Cardiac muscle cell (in vitro differentiated cells and primary cell): ENCODE measurements around the gene GRB10. TPM values are rescaled to one million over a fixed set of nuclear protein-coding genes. Genes with fewer than 3 reads are reported as not detected.

Experiments
- DNase-seq, 2 donors: peaks; one replicate each; pipeline versions ENCODE4 v3.0.0 to v3.0.0-alpha.2; 2010 to 2017; ENCODE audit warnings: low read depth in 1 of 2, low spot score in 1 of 2
- H3K27ac ChIP-seq: fragments of 200-600 bp; sonication (generic); 2 replicates; pipeline ENCODE4 v1.5.1; 2016
- H3K27me3 ChIP-seq: fragments of 200-600 bp; sonication (generic); 2 replicates; pipeline ENCODE4 v1.6.0; 2016; ENCODE audit warnings: control low read depth
- H3K36me3 ChIP-seq: fragments of 200-600 bp; sonication (generic); 2 replicates; pipeline ENCODE4 v1.5.1; 2016; ENCODE audit warnings: control low read depth
- H3K4me1 ChIP-seq: fragments of 200-600 bp; sonication (generic); 2 replicates; pipeline ENCODE4 v1.8.1; 2017; ENCODE audit warnings: low read depth, mild to moderate bottlenecking, mixed run types
- H3K4me3 ChIP-seq: fragments of 200-600 bp; sonication (generic); 2 replicates; pipeline ENCODE4 v1.5.1; 2016; ENCODE audit warnings: mild to moderate bottlenecking
- H3K9me3 ChIP-seq: fragments of 200-600 bp; sonication (generic); 2 replicates; pipeline ENCODE4 v1.5.1; 2017; ENCODE audit warnings: low read depth, mild to moderate bottlenecking, control low read depth
- CTCF ChIP-seq: IDR thresholded peaks from 2 replicates; pipeline ENCODE4 v1.5.1; 2012; ENCODE audit warnings: low read depth, mild to moderate bottlenecking, low read length
- polyA plus RNA-seq: library from polyadenylated mRNA; unstranded; fragments of >200 nt; fragmentation: Nextera tagmentation; extraction: Ambion mirVana; gene quantifications from 2 replicates; pipeline ENCODE4 v1.2.1, GENCODE V29; 2016
- total RNA-seq: library from RNA; depleted of rRNA; stranded (reverse); fragments of >200 nt; gene quantifications from 2 replicates; pipeline ENCODE4 v1.2.3, GENCODE V29; 2016

Gene GRB10
- total and polyA plus RNA-seq, 2 experiments from 2014 or later = 9.9 to 25.3 TPM

GRCh38 chr7:50818324-50818723, 35.6 kb upstream of the GRB10 start:
- no peak for DNase-seq
- TF ChIP-seq CTCF = no peak
- H3K27ac ChIP-seq = no peak overlapping the region
- H3K9me3 ChIP-seq = no peaks in the 10 kb centered on the region
- H3K4me1 ChIP-seq = peaks cover 7% of the 10 kb centered on the region
- no peaks in the 10 kb centered on the region for H3K36me3 ChIP-seq
- no peak overlapping the region for H3K4me3 ChIP-seq
- H3K27me3 ChIP-seq = no peaks in the 10 kb centered on the region

GRCh38 chr7:50817561-50817960, 34.9 kb upstream of the GRB10 start:
- peaks cover 7% of the 10 kb centered on the region for H3K4me1 ChIP-seq
- no peak for TF ChIP-seq CTCF
- H3K36me3 ChIP-seq = no peaks in the 10 kb centered on the region
- H3K27ac ChIP-seq = no peak overlapping the region
- no peak overlapping the region for H3K4me3 ChIP-seq
- no peak for DNase-seq
- H3K27me3 ChIP-seq = no peaks in the 10 kb centered on the region
- no peaks in the 10 kb centered on the region for H3K9me3 ChIP-seq

- no peak for TF ChIP-seq CTCF
- Histone ChIP-seq H3K36me3 (no peaks in the 10 kb centered on the region), H3K4me1 (no peaks in the 10 kb centered on the region), H3K27ac (no peak overlapping the region), H3K27me3 (peaks cover 5% of the 10 kb centered on the region), H3K9me3 (no peaks in the 10 kb centered on the region), H3K4me3 (no peak overlapping the region)
- DNase-seq = no peak
These were observed 32.4 kb upstream of the GRB10 start for GRCh38 chr7:50815138-50815537.

- H3K27ac ChIP-seq = no peak overlapping the region
- H3K9me3 ChIP-seq = no peaks in the 10 kb centered on the region
- H3K4me1 ChIP-seq = no peaks in the 10 kb centered on the region
- H3K36me3 ChIP-seq = no peaks in the 10 kb centered on the region
- peaks cover 5% of the 10 kb centered on the region for H3K27me3 ChIP-seq
- DNase-seq = no peak
- H3K4me3 ChIP-seq = no peak overlapping the region
- no peak for TF ChIP-seq CTCF
These were observed 31.5 kb upstream of the GRB10 start for GRCh38 chr7:50814166-50814565.

- no peak for TF ChIP-seq CTCF
- DNase-seq = peak; percentile 60 to 79
- no peak overlapping the region for H3K4me3 ChIP-seq
- no peak overlapping the region for H3K27ac ChIP-seq
- no peaks in the 10 kb centered on the region for H3K9me3 ChIP-seq
- H3K4me1 ChIP-seq = no peaks in the 10 kb centered on the region
- H3K27me3 ChIP-seq = peaks cover 5% of the 10 kb centered on the region
- H3K36me3 ChIP-seq = no peaks in the 10 kb centered on the region
These were observed 30.3 kb upstream of the GRB10 start for GRCh38 chr7:50812841-50813475.

- DNase-seq = no peak
- H3K9me3 ChIP-seq = no peaks in the 10 kb centered on the region
- no peaks in the 10 kb centered on the region for H3K36me3 ChIP-seq
- peaks cover 5% of the 10 kb centered on the region for H3K27me3 ChIP-seq
- H3K4me1 ChIP-seq = no peaks in the 10 kb centered on the region
- TF ChIP-seq CTCF = no peak
- H3K27ac ChIP-seq = no peak overlapping the region
- H3K4me3 ChIP-seq = no peak overlapping the region
These were observed 29.4 kb upstream of the GRB10 start for GRCh38 chr7:50812094-50812493.
